ENCODE data around the gene IFITM2. TPM values are rescaled to one million over a fixed set of nuclear protein-coding genes. Genes with fewer than 3 reads are reported as not detected.
"Not testable (repeated sequence)": the region's sequence is repeated elsewhere in the genome, so short reads cannot be mapped to it uniquely, and the experiment has no call there.

Gene IFITM2
- total and polyA plus RNA-seq, 2 experiments from 2014 or later: 104 to 1,025 TPM

DNA sequence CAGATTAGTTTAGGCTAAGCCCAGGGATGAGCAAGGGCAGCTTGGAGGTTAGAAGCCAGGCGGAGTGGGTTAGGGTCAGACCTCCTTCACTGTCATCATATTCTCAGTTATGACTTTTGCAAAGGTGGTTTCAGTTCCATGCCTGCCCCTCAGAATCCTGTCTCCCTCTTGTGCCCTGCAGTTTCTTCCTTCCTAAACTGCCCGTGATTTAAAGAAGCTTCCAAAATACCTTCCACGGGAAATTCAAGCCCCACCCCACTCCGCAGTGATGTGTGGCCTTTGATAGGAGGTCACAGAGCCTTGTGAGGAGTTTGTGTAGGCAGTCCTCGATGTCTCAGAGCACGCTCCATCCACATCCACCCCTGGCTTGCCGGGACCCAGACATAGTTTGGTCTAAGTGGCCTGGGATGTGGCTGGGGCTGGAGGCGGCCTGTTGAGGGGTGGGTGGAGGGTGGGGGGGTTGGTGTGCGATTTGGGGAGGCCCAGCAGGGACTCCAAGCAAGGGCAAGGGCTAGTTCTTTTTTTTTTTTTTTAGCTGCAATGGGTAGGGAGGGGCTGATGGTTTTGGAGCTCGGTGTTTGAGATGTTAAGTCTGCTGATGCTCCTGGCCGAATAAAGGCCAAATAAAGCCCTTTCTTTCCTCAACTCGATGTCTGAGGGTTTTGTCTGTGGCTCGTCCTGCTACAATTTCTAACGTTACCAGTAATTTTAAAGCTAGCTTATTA is 4.6 kb downstream of the IFITM2 start:
- H3K79me2 ChIP-seq (ENCODE audit: insufficient read depth): peaks cover 48% of the 10 kb centered on the region
- H4K20me1 ChIP-seq (ENCODE audit: insufficient read depth): no peaks in the 10 kb centered on the region
- H3K36me3 ChIP-seq (ENCODE audit: low read depth): no peaks in the 10 kb centered on the region
- H3K27ac ChIP-seq: peak overlapping the region; percentile 55
- peak overlapping the region; percentile 71 for H3K4me2 ChIP-seq (ENCODE audit: unreplicated experiment)
- peaks cover 32% of the 10 kb centered on the region for H3K4me1 ChIP-seq (ENCODE audit: insufficient read depth)
- no peaks in the 10 kb centered on the region for H3K27me3 ChIP-seq (replicated peaks; ENCODE audit: insufficient read depth)
- H3F3A ChIP-seq (ENCODE audit: insufficient read depth): peaks cover 35% of the 10 kb centered on the region
- no peak for DNase-seq
- H3K4me3 ChIP-seq: no peak overlapping the region
- no peak overlapping the region for H2AFZ ChIP-seq
- H3K9me3 ChIP-seq (ENCODE audit: low read depth): no peaks in the 10 kb centered on the region
- in situ Hi-C loops (cut with MboI): no loop called here
- peak overlapping the region; percentile 80 for H3K9ac ChIP-seq
- 61 to 65% methylated on average over 12 to 14 of the region's 14 CpGs for WGBS, 2 experiments (ENCODE audit: low coverage in 1 of 2, low lambda C conversion rate in 2 of 2, missing lambda C conversion rate in 2 of 2)
- H3K9me2 ChIP-seq (ENCODE audit: insufficient read depth): no peaks in the 10 kb centered on the region
- TF ChIP-seq EZH2phosphoT487 (IDR thresholded peaks at IDR 0.05; ENCODE audit: insufficient read depth, low read depth): no peak
- TF ChIP-seq EZH2 (IDR thresholded peaks at IDR 0.05; ENCODE audit: insufficient read depth, poor library complexity, severe bottlenecking): no peak

DNA sequence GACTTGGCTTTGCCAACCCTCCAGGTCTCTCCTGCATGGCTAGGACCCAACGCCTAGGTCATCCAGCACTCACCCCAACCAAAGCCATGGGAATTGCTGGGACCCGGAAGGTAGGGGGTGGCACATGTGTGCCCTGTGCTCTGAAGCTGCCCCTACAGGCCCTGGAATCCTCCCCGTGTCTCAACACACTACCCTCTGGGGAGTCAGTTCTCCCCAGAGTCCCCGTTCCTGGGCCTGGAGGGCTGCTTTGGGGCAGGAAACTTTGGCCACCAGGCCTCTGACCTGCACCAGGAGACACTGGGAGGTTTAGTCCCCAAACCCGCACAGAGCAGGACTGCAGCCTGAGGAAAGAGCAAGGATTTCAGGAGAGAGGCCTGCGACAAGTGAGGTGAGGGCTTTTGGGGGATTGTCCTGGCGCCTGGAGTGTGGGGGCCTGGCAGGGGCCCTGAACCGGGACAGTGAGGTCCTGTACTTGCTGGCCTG is 5.7 kb downstream of the IFITM2 start:
- H3K36me3 ChIP-seq (ENCODE audit: low read depth): no peaks in the 10 kb centered on the region
- H3K27ac ChIP-seq: peak overlapping the region; percentile 55
- peaks cover 39% of the 10 kb centered on the region for H3F3A ChIP-seq (ENCODE audit: insufficient read depth)
- TF ChIP-seq EZH2phosphoT487 (IDR thresholded peaks at IDR 0.05; ENCODE audit: insufficient read depth, low read depth): no peak
- TF ChIP-seq EZH2 (IDR thresholded peaks at IDR 0.05; ENCODE audit: insufficient read depth, poor library complexity, severe bottlenecking): no peak
- H3K4me3 ChIP-seq: no peak overlapping the region
- H4K20me1 ChIP-seq (ENCODE audit: insufficient read depth): no peaks in the 10 kb centered on the region
- peak; percentile 27 for DNase-seq
- 46 to 52% methylated on average over 8 of the region's 8 CpGs for WGBS, 2 experiments (ENCODE audit: low coverage in 1 of 2, low lambda C conversion rate in 2 of 2, missing lambda C conversion rate in 2 of 2)
- no peaks in the 10 kb centered on the region for H3K9me3 ChIP-seq (ENCODE audit: low read depth)
- peak overlapping the region; percentile 20; the same call in 1 of the 2 replicates for H2AFZ ChIP-seq
- peak overlapping the region; percentile 82 for H3K4me2 ChIP-seq (ENCODE audit: unreplicated experiment)
- H3K27me3 ChIP-seq (replicated peaks; ENCODE audit: insufficient read depth): no peaks in the 10 kb centered on the region
- peaks cover 52% of the 10 kb centered on the region for H3K79me2 ChIP-seq (ENCODE audit: insufficient read depth)
- no peaks in the 10 kb centered on the region for H3K9me2 ChIP-seq (ENCODE audit: insufficient read depth)
- in situ Hi-C loops (cut with MboI): no loop called here
- H3K9ac ChIP-seq: peak overlapping the region; percentile 80
- peaks cover 32% of the 10 kb centered on the region for H3K4me1 ChIP-seq (ENCODE audit: insufficient read depth)

DNA sequence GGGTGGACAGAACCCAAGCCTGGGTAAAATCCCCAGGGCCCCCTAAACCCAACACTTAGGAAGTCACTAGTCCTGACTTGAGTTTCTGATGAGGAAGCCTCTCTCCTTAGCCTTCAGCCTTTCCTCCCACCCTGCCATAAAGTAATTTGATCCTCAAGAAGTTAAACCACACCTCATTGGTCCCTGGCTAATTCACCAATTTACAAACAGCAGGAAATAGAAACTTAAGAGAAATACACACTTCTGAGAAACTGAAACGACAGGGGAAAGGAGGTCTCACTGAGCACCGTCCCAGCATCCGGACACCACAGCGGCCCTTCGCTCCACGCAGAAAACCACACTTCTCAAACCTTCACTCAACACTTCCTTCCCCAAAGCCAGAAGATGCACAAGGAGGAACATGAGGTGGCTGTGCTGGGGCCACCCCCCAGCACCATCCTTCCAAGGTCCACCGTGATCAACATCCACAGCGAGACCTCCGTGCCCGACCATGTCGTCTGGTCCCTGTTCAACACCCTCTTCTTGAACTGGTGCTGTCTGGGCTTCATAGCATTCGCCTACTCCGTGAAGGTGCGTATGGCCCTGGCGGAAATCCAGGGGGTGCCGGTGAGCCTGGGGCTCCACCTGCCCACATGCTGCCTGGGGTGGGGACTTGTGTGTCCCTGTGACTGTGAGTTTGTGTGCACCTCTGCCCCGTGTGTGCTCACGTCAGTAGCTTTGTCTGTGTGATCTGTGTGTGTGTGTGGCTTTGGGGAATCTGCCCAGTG is 6.4 kb downstream of the IFITM2 start, which contains the start of gene IFITM1:
Gene IFITM1, plus strand, starts transcription at position 254 of the 767 bp plus-strand sequence. Its CDS starts 131 bp downstream, at position 385.
- Histone ChIP-seq H3F3A (ENCODE audit: insufficient read depth) (peaks cover 37% of the 10 kb centered on the region), H3K79me2 (ENCODE audit: insufficient read depth) (peaks cover 48% of the 10 kb centered on the region), H3K27ac (peak within 1 kb of the TSS; percentile 55), H3K9me3 (ENCODE audit: low read depth) (no peaks in the 10 kb centered on the region), H3K4me1 (ENCODE audit: insufficient read depth) (peaks cover 32% of the 10 kb centered on the region), H2AFZ (peak within 1 kb of the TSS; percentile 20), H3K4me3 (peak within 1 kb of the TSS; percentile 79), H3K27me3 (replicated peaks; ENCODE audit: insufficient read depth) (no peaks in the 10 kb centered on the region), H4K20me1 (ENCODE audit: insufficient read depth) (no peaks in the 10 kb centered on the region), H3K9ac (peak within 1 kb of the TSS; percentile 80), H3K9me2 (ENCODE audit: insufficient read depth) (no peaks in the 10 kb centered on the region), H3K4me2 (ENCODE audit: unreplicated experiment) (peak within 1 kb of the TSS; percentile 82), H3K36me3 (ENCODE audit: low read depth) (no peaks in the 10 kb centered on the region)
- peak; percentile 85 for DNase-seq
- WGBS, 2 experiments (ENCODE audit: low coverage in 1 of 2, low lambda C conversion rate in 2 of 2, missing lambda C conversion rate in 2 of 2): 0 to 2% methylated on average over 17 to 18 of the region's 18 CpGs
- in situ Hi-C loops (cut with MboI): no loop called here
- TF ChIP-seq EZH2 (IDR thresholded peaks at IDR 0.05; ENCODE audit: insufficient read depth, poor library complexity, severe bottlenecking) (no peak), EZH2phosphoT487 (IDR thresholded peaks at IDR 0.05; ENCODE audit: insufficient read depth, low read depth) (no peak)

DNA sequence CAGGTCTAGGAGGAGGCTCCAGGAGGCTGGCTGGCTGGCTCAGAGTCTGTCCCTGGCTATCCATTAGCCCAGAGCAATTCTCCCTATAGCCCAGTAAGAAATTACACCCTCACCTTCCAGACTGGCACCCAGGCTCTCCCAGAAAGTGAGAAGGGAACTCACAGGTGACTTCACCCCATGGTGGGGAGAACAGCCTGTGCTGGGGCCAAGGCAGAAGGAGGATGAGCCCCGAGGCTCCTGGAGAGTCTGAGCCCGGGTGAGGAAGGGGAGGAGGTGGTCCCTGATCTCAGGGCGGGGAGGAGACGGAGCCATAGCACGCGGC is 6.9 kb downstream of the IFITM2 start:
- H3K4me2 ChIP-seq (ENCODE audit: unreplicated experiment): peak overlapping the region; percentile 82
- H4K20me1 ChIP-seq (ENCODE audit: insufficient read depth); in situ Hi-C loops (cut with MboI); H3K9me3 ChIP-seq (ENCODE audit: low read depth); H3K36me3 ChIP-seq (ENCODE audit: low read depth); DNase-seq; H3K9me2 ChIP-seq (ENCODE audit: insufficient read depth); H3K27me3 ChIP-seq (replicated peaks; ENCODE audit: insufficient read depth): not testable (repeated sequence)
- peaks cover 32% of the 10 kb centered on the region for H3F3A ChIP-seq (ENCODE audit: insufficient read depth)
- H3K9ac ChIP-seq: peak overlapping the region; percentile 80
- 6 to 9% methylated on average over 3 to 6 of the region's 6 CpGs for WGBS, 2 experiments (ENCODE audit: low coverage in 1 of 2, low lambda C conversion rate in 2 of 2, missing lambda C conversion rate in 2 of 2)
- peaks cover 48% of the 10 kb centered on the region for H3K79me2 ChIP-seq (ENCODE audit: insufficient read depth)
- peaks cover 32% of the 10 kb centered on the region for H3K4me1 ChIP-seq (ENCODE audit: insufficient read depth)
- H2AFZ ChIP-seq: peak overlapping the region; percentile 20; the same call in 1 of the 2 replicates
- peak overlapping the region; percentile 55 for H3K27ac ChIP-seq
- peak overlapping the region; percentile 79 for H3K4me3 ChIP-seq

Measured in GM23248 (cell line).